HG03460 (cell line): Measurements from ENCODE around the gene TPRG1.

Experiments
- ATAC-seq: cut with Tn5 transposase; IDR thresholded peaks from one replicate; pipeline ENCODE4 v1.9.1; 2021; ENCODE audit not compliant: unreplicated experiment

The TPRG1 gene

GRCh38 chr3:189353318-189353965, 181.7 kb downstream of the TPRG1 start:
- no peak for ATAC-seq

GRCh38 chr3:189353988-189354889, 182.5 kb downstream of the TPRG1 start:
- no peak for ATAC-seq

- no peak for ATAC-seq
Measured at GRCh38 chr3:189355115-189355480, 183.3 kb downstream of the TPRG1 start.

- no peak for ATAC-seq
Measured at GRCh38 chr3:189355481-189356201, 183.9 kb downstream of the TPRG1 start.

- ATAC-seq, result no peak
Measured at GRCh38 chr3:189360291-189360690, 188.5 kb downstream of the TPRG1 start.

- ATAC-seq, result no peak
Measured at GRCh38 chr3:189361103-189361835, 189.5 kb downstream of the TPRG1 start.

DNA sequence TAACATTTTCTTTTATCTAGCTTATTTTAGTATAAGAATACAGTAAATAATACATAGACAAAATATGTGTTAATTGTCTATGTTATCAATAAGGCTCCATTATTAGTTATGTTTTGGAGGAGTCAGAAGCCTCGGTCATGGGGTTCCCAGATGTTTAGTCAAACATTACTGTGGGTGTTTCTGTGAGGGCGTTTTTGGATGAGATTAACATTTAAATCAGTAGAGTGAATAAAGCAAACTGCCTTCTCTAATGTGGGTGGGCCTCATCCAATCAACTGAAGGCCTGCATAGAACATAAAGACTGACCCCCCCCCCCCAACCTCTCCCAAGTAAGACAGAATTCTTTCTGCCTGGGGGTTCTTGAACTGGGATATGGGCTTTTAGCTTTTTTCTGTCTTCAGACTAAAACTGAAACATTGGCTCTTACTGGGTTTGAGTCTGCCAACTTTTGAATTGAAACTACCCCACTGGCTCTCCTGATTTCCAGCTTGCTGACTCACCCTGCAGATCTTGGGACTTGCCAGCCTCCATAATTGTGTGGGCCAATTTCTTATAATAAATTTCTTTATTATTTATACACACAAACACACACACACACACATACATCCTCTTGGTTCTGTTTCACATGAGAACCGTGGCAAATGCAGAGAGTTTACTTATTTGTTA, 192.0 kb downstream of the TPRG1 start:
- ATAC-seq, result no peak

DNA sequence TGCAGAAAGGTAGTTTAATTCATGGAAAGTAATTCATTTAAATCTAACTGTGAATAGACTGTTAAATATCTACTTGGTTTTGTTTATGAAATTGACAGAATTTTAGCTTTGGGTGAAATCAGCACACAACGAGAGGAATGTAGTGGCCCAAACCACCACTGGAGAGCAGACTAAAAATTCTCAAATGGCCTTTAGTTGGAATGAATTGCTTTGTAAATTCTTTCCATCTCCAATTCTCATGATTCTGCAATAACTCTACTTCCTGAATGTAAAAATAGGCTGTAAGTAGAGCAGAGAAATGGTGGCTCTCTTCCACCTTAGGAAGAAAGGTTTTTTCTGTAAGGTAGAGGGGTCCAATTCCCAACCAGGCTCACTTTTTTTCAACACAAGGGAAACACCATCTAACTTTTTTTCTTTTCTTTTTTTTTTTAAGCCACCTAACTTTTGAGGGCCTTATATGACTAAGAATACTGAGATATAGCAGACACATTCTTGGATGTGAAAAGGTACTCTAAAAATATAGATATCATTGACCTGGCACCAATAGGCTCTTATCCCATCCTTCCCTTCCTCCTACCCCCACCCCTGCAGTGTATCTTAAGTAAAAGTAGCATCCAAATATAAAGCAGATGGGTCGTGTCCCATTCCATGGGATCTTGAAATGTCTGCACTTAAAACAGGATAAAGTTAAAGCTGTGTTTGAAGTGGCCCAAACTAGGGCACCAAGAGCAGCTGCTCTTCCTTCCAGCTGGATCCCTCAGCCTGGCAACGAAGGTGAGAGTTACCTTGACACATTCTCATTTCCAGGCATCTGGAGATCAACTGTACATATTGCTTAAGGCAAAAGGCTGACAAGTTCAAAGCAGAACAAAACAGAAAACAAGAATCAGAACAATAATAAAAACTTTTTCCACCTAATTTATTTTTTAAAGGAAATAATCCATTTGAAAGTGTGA, 194.1 kb downstream of the TPRG1 start:
- no peak for ATAC-seq

- no peak for ATAC-seq
Measured at GRCh38 chr3:189368384-189368783, 196.6 kb downstream of the TPRG1 start.

DNA sequence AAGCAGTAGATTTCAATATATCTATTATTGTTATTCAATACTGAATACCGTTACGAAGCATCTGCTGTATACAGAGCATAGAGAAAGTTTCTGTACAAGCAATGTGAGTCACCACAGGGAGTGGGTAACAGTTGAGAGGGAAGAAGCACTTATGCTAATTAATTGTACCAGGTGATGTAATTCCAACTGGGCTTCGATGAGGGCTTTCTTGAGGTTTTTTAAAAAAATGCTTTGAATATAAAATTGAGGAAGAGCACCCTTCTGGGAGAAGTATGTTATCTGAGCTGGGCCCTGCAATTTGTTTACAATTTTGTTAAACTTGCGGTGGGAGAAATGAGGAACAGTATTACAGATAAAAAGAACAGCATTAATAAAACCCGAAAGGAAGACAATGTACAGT, 197.9 kb downstream of the TPRG1 start:
- no peak for ATAC-seq

GRCh38 chr3:189372243-189372642, 200.5 kb downstream of the TPRG1 start:
- no peak for ATAC-seq
